ENCODE measurements around the gene UCK1. TPM values are rescaled to one million over a fixed set of nuclear protein-coding genes. Genes with fewer than 3 reads are reported as not detected.

The UCK1 gene
- total RNA-seq, 1 donor from 2014 or later: 30.4 TPM

DNA sequence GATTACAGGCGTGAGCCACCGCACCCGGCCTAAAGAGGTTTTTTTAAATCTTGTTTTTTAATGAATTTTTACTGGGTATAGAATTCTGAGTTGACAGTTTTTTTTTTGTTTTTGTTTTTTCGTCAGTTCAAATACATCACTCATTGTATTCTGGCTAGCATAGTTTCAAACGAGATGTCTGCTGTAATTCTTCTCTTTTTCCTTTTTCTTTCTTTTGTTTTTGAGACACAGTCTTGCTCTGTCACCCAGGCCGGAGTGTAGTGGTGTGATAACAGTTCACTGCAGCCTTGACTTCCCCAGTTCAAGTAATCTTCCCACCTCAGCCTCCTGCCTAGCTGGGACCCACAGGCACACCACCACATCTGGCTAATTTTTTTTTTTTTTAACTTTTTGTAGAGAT is 12.1 kb upstream of the UCK1 start:
- intact Hi-C loops (cut with micrococcal nuclease): no loop called here
- no peak for TF ChIP-seq CTCF (IDR thresholded peaks at IDR 0.05)
- H3K27me3 Mint-ChIP-seq: peaks cover 22% of the 10 kb centered on the region
- peaks cover 10% of the 10 kb centered on the region for H3K4me1 Mint-ChIP-seq
- DNase-seq: no peak
- no peak for ATAC-seq (ENCODE audit: low read depth)
- no peak overlapping the region for H3K4me3 Mint-ChIP-seq
- ChIA-PET CTCF (no interaction called here), POLR2A (no interaction called here)
- no peak overlapping the region for H3K27ac Mint-ChIP-seq
- peaks cover 11% of the 10 kb centered on the region for H3K9me3 Mint-ChIP-seq
- peaks cover 5% of the 10 kb centered on the region for H3K36me3 Mint-ChIP-seq (ENCODE audit: low read depth)

DNA sequence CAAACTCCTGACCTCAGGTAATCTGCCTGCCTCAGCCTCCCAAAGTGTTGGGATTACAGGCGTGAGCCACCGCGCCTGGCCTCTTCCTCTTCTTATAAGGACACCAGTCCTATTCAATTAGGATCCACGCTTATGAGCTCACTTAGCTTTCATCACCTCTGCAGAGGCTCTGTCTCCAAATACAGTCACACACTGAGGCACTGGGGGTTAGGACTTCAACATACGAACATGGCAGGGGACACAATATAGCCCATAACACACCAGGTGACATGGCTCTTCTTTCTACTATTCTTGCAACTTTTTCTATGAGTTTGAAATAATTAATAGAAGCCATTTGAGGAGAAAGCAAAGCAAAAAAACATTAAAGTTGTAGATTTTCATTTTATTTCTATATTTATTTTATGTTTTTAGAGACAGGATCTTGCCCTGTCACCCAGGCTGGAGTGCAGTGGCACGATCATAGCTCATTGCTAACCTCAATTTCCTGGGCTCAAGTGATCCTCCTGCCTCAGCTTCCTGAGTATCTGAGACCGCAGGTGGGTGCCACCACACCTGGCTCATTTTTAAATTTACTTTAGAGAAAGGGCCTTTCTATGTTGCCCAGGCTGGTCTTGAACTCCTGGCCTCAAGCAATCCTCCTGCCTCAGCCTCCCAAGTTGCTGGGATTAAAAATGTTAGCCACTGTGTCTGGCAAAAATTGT is 8.3 kb upstream of the UCK1 start:
- intact Hi-C loops (cut with micrococcal nuclease): no loop called here
- Mint-ChIP-seq H3K4me3 (no peak overlapping the region), H3K4me1 (peaks cover 10% of the 10 kb centered on the region), H3K36me3 (ENCODE audit: low read depth) (peaks cover 3% of the 10 kb centered on the region), H3K27ac (no peak overlapping the region), H3K27me3 (no peaks in the 10 kb centered on the region), H3K9me3 (peaks cover 8% of the 10 kb centered on the region)
- no peak for TF ChIP-seq CTCF (IDR thresholded peaks at IDR 0.05)
- no peak for DNase-seq
- CTCF ChIA-PET: no interaction called here
- ATAC-seq (ENCODE audit: low read depth): no peak
- POLR2A ChIA-PET: interaction anchor here (1.0 kb wide), 1 partner anchor 20 kb away, joined by 3 read pairs; no protein-coding TSS in a partner anchor

- ChIA-PET CTCF (no interaction called here), POLR2A (interaction anchor here (0.6 to 1.0 kb wide), 2 partner anchors 22 to 27 kb away, joined by 3 read pairs; no protein-coding TSS in a partner anchor)
- no peak overlapping the region for H3K27ac Mint-ChIP-seq
- peaks cover 3% of the 10 kb centered on the region for H3K9me3 Mint-ChIP-seq
- H3K4me1 Mint-ChIP-seq: peaks cover 13% of the 10 kb centered on the region
- intact Hi-C loops (cut with micrococcal nuclease): no loop called here
- no peak overlapping the region for H3K4me3 Mint-ChIP-seq
- H3K27me3 Mint-ChIP-seq: no peaks in the 10 kb centered on the region
- no peak for TF ChIP-seq CTCF (IDR thresholded peaks at IDR 0.05)
- no peak for ATAC-seq (ENCODE audit: low read depth)
- DNase-seq: no peak
- H3K36me3 Mint-ChIP-seq (ENCODE audit: low read depth): no peaks in the 10 kb centered on the region
Observed at GRCh38 chr9:131537946-131538345, 6.9 kb upstream of the UCK1 start.

DNA sequence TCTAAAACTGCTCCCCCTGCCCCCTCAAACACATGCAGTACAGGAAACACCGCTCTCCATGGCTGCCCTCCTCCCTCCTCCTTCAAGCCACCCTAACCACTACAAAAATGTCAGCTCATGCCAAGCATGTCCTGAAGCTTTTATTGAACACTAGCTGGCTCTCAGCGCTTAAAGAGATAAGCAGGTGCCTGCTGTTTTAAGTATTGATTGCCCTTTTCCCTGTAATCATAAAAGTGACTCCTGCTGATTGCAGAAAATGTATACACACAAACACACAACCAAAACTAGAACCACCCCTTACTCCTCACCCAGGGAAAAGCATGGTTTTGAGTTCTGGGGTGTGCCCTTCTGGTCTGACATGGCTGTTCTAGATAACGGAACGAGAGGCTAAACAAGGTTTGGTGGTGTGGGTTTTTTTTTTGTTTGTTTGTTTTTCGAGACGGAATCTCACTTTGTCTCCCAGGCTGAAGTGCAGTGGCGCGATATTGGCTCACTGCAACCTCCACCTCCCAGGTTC is 3.7 kb upstream of the UCK1 start:
- H3K4me1 Mint-ChIP-seq: peaks cover 21% of the 10 kb centered on the region
- no peak for TF ChIP-seq CTCF (IDR thresholded peaks at IDR 0.05)
- DNase-seq (no peak), ATAC-seq (ENCODE audit: low read depth) (no peak)
- ChIA-PET POLR2A (interaction anchor here (0.6 to 1.0 kb wide), 3 partner anchors 117 to 279 kb away, joined by 3 read pairs; no protein-coding TSS in a partner anchor), CTCF (no interaction called here)
- peaks cover 2% of the 10 kb centered on the region for H3K36me3 Mint-ChIP-seq (ENCODE audit: low read depth)
- intact Hi-C loops (cut with micrococcal nuclease): loop anchor here (5.0 kb wide), 2 partner anchors 43 to 213 kb away; no protein-coding TSS in a partner anchor
- H3K9me3 Mint-ChIP-seq: no peaks in the 10 kb centered on the region
- peak overlapping the region; percentile 30 for H3K27ac Mint-ChIP-seq
- H3K27me3 Mint-ChIP-seq: no peaks in the 10 kb centered on the region
- H3K4me3 Mint-ChIP-seq: peak overlapping the region; percentile 29

- Mint-ChIP-seq H3K4me1 (peaks cover 22% of the 10 kb centered on the region), H3K36me3 (ENCODE audit: low read depth) (peaks cover 37% of the 10 kb centered on the region), H3K9me3 (no peaks in the 10 kb centered on the region), H3K4me3 (peak overlapping the region; percentile 79), H3K27ac (no peak overlapping the region), H3K27me3 (no peaks in the 10 kb centered on the region)
- CTCF ChIA-PET: no interaction called here
- DNase-seq: no peak
- intact Hi-C loops (cut with micrococcal nuclease): loop anchor here (2.0 to 5.0 kb wide), 3 partner anchors 28 to 217 kb away; partner anchors contain the start of gene POMT1
- POLR2A ChIA-PET: no interaction called here
- no peak for TF ChIP-seq CTCF (IDR thresholded peaks at IDR 0.05)
- peak; percentile 14 for ATAC-seq (ENCODE audit: low read depth)
Observed at GRCh38 chr9:131530546-131530919, 530 bp downstream of the UCK1 start.
